Stimulated activated CD4-positive, alpha-beta T cell treated with anti-CD3 and anti-CD28 coated beads, Interleukin-4, amount 100 ng/mL, for 24 hours (primary cell): Measurements from ENCODE around the gene LMNB1.
A peak's percentile ranks its signal among the peaks of the same experiment; 100 is the strongest.
"Not testable (repeated sequence)": the region's sequence is repeated elsewhere in the genome, so short reads cannot be mapped to it uniquely, and the experiment has no call there.

ENCODE experiments used
- DNase-seq: peaks from one replicate; pipeline ENCODE4 v3.0.0-alpha.2; 2020

The LMNB1 gene

GRCh38 chr5:126776499-126777256, at the start of gene LMNB1:
TSS of gene LMNB1 (plus strand) at chr5:126777136. CDS start at chr5:126777509, 373 bp downstream.
- DNase-seq: peak; percentile 93

- DNase-seq: no peak
Observed at GRCh38 chr5:126732716-126733115, 44.2 kb upstream of the LMNB1 start.

- not testable (repeated sequence) for DNase-seq
Observed at GRCh38 chr5:126734573-126734972, 42.4 kb upstream of the LMNB1 start.

GRCh38 chr5:126736141-126736540, 40.8 kb upstream of the LMNB1 start:
- DNase-seq: no peak

- no peak for DNase-seq
Observed at GRCh38 chr5:126741361-126741760, 35.6 kb upstream of the LMNB1 start.

GRCh38 chr5:126742425-126742824, 34.5 kb upstream of the LMNB1 start:
- no peak for DNase-seq

GRCh38 chr5:126744836-126745235, 32.1 kb upstream of the LMNB1 start:
- no peak for DNase-seq

- no peak for DNase-seq
Observed at GRCh38 chr5:126745259-126745992, 31.5 kb upstream of the LMNB1 start.

GRCh38 chr5:126746290-126746689, 30.6 kb upstream of the LMNB1 start:
- DNase-seq: no peak

GRCh38 chr5:126752081-126752785, 24.7 kb upstream of the LMNB1 start:
- no peak for DNase-seq

- no peak for DNase-seq
Observed at GRCh38 chr5:126753227-126753626, 23.7 kb upstream of the LMNB1 start.

- no peak for DNase-seq
Observed at GRCh38 chr5:126754609-126755008, 22.3 kb upstream of the LMNB1 start.

- no peak for DNase-seq
Observed at GRCh38 chr5:126755593-126755992, 21.3 kb upstream of the LMNB1 start.

- DNase-seq: no peak
Observed at GRCh38 chr5:126757713-126758357, 19.1 kb upstream of the LMNB1 start.

GRCh38 chr5:126763371-126763770, 13.6 kb upstream of the LMNB1 start:
- no peak for DNase-seq

GRCh38 chr5:126769703-126770102, 7.2 kb upstream of the LMNB1 start:
- no peak for DNase-seq

GRCh38 chr5:126773536-126773935, 3.4 kb upstream of the LMNB1 start:
- not testable (repeated sequence) for DNase-seq

GRCh38 chr5:126774595-126774994, 2.3 kb upstream of the LMNB1 start:
- DNase-seq: not testable (repeated sequence)

GRCh38 chr5:126777257-126777974, 480 bp downstream of the LMNB1 start:
- DNase-seq: peak; percentile 58

GRCh38 chr5:126777975-126778674, 1.2 kb downstream of the LMNB1 start:
- DNase-seq: peak; percentile 94

- DNase-seq: no peak
Observed at GRCh38 chr5:126778675-126779403, 1.9 kb downstream of the LMNB1 start.
